H1 (cell line): Measurements from ENCODE around the gene STAT4. TPM values are rescaled to one million over a fixed set of nuclear protein-coding genes. Genes with fewer than 3 reads are reported as not detected.
"Not testable (repeated sequence)": the region's sequence is repeated elsewhere in the genome, so short reads cannot be mapped to it uniquely, and the experiment has no call there.

Experiments
- CTCF ChIA-PET: fragments of 300-600 bp; sonication (Branson Sonifier 250); formaldehyde crosslinking; loops from one replicate; lab custom pipeline; 2021; ENCODE audit not compliant: partially characterized antibody; lab: Charles Lee
- POLR2A ChIA-PET: fragments of 300-600 bp; sonication (Branson Sonifier 250); formaldehyde crosslinking; loops from one replicate; lab custom pipeline; 2021; ENCODE audit warnings: inconsistent platforms; ENCODE audit not compliant: partially characterized antibody; lab: Charles Lee
- DNase-seq, 2 experiments: peaks; one replicate each; pipeline versions ENCODE4 v3.0.0 to v3.0.0-alpha.2; 2010 to 2022; ENCODE audit warnings: low spot score in 2 of 2, low read depth in 1 of 2, mixed read lengths in 1 of 2
- FAIRE-seq: peaks from 2 replicates; lab custom pipeline; 2011; peaks lifted over from hg19 to GRCh38; lab: Jason Lieb, UNC
- H2AFZ ChIP-seq: 2 replicates; pipeline ENCODE4 v1.8.1; 2012; ENCODE audit warnings: low read length, inconsistent platforms
- H2AK5ac ChIP-seq: 2 replicates; pipeline ENCODE4 v1.6.1; 2013; ENCODE audit warnings: low read depth, low read length
- H2BK120ac ChIP-seq: replicated peaks from 2 replicates; pipeline ENCODE3; 2013; ENCODE audit warnings: low read depth, low read length, inconsistent platforms
- H2BK12ac ChIP-seq: 2 replicates; pipeline ENCODE4 v1.6.1; 2013; ENCODE audit warnings: low read depth, low read length
- H2BK15ac ChIP-seq: 2 replicates; pipeline ENCODE4 v1.6.1; 2013; ENCODE audit warnings: low read length
- H2BK20ac ChIP-seq: 2 replicates; pipeline ENCODE4 v1.6.1; 2013; ENCODE audit warnings: low read length
- H2BK5ac ChIP-seq: 2 replicates; pipeline ENCODE4 v1.6.1; 2013; ENCODE audit warnings: low read depth, low read length
- H3K14ac ChIP-seq: 2 replicates; pipeline ENCODE4 v1.6.1; 2013; ENCODE audit warnings: inconsistent platforms; ENCODE audit not compliant: insufficient read length
- H3K18ac ChIP-seq: 2 replicates; pipeline ENCODE4 v1.6.1; 2013; ENCODE audit warnings: low read length; ENCODE audit errors: extremely low read depth
- H3K23ac ChIP-seq: 2 replicates; pipeline ENCODE4 v1.6.1; 2013; ENCODE audit warnings: inconsistent platforms; ENCODE audit not compliant: insufficient read length
- H3K23me2 ChIP-seq: 2 replicates; pipeline ENCODE4 v1.6.1; 2013; ENCODE audit warnings: low read depth, low read length
- H3K27ac ChIP-seq: 2 replicates; pipeline ENCODE4 v1.6.1; 2011; ENCODE audit warnings: low read depth, low read length, inconsistent platforms
- H3K27me3 ChIP-seq, 4 experiments: replicated peaks in 1 of 4; 1 replicate in 1 of 4; 2 replicates in 3 of 4; pipeline versions ENCODE4 v1.6.1 to v1.8.1; 2011 to 2013; ENCODE audit warnings: low read length in 3 of 4, mild to moderate bottlenecking in 3 of 4, inconsistent platforms in 2 of 4, mixed read lengths in 2 of 4, moderate library complexity in 1 of 4; ENCODE audit not compliant: control insufficient read depth in 3 of 4, insufficient read depth in 3 of 4; ENCODE audit errors: extremely low read depth in 1 of 4
- H3K36me3 ChIP-seq, 4 experiments: 2 replicates each; pipeline versions ENCODE4 v1.6.1 to v1.8.1; 2011 to 2013; ENCODE audit warnings: mild to moderate bottlenecking in 4 of 4, low read length in 3 of 4, moderate library complexity in 2 of 4, control low read depth in 1 of 4, inconsistent platforms in 1 of 4; ENCODE audit not compliant: insufficient read depth in 4 of 4, control insufficient read depth in 2 of 4
- H3K4ac ChIP-seq: replicated peaks from 2 replicates; pipeline ENCODE3; 2013; ENCODE audit warnings: low read length, low read depth, mixed read lengths, inconsistent platforms; ENCODE audit not compliant: insufficient read length
- H3K4me1 ChIP-seq, 4 experiments: replicated peaks in 1 of 4; 1 replicate in 1 of 4; 2 replicates in 3 of 4; pipeline versions ENCODE4 v1.6.1 to v1.8.1; 2011 to 2013; ENCODE audit warnings: low read length in 3 of 4, inconsistent platforms in 2 of 4, mixed read lengths in 1 of 4; ENCODE audit not compliant: insufficient read depth in 4 of 4, control insufficient read depth in 3 of 4
- H3K4me2 ChIP-seq, 2 experiments: 2 replicates each; pipeline versions ENCODE4 v1.6.1 to v1.8.1; 2011 to 2013; ENCODE audit warnings: low read depth in 2 of 2, low read length in 2 of 2, control low read depth in 1 of 2, inconsistent platforms in 1 of 2, mild to moderate bottlenecking in 1 of 2; ENCODE audit not compliant: insufficient read depth in 1 of 2
- H3K4me3 ChIP-seq, 4 experiments: fragments of 200-600, 300-600 bp in 1 of 4; sonication (generic), shearing (Covaris generic), sonication (Bioruptor Twin) in 1 of 4; 2 replicates each; pipeline versions ENCODE4 v1.5.1 to v1.8.1; 2011 to 2016; ENCODE audit warnings: low read length in 4 of 4, low read depth in 3 of 4, control low read depth in 2 of 4, inconsistent platforms in 2 of 4, mild to moderate bottlenecking in 2 of 4, mixed read lengths in 1 of 4, moderate library complexity in 1 of 4; ENCODE audit not compliant: insufficient read depth in 2 of 4; ENCODE audit errors: extremely low read depth in 1 of 4
- H3K56ac ChIP-seq: replicated peaks from 2 replicates; pipeline ENCODE3; 2013; ENCODE audit warnings: low read depth, mild to moderate bottlenecking, mixed read lengths, low read length, inconsistent platforms; ENCODE audit not compliant: insufficient read length
- H3K79me1 ChIP-seq: 2 replicates; pipeline ENCODE4 v1.6.1; 2013; ENCODE audit warnings: low read depth, low read length, control low read depth
- H3K79me2 ChIP-seq, 2 experiments: 2 replicates each; pipeline versions ENCODE4 v1.6.1 to v1.8.1; 2012 to 2013; ENCODE audit warnings: low read length in 2 of 2, mild to moderate bottlenecking in 2 of 2, inconsistent platforms in 1 of 2; ENCODE audit not compliant: insufficient read depth in 2 of 2, control insufficient read depth in 1 of 2
- H3K9ac ChIP-seq, 4 experiments: replicated peaks in 1 of 4; 1 replicate in 1 of 4; 2 replicates in 3 of 4; pipeline versions ENCODE4 v1.6.1 to v1.8.1; 2011 to 2013; ENCODE audit warnings: low read depth in 3 of 4, low read length in 3 of 4, control low read depth in 2 of 4, mild to moderate bottlenecking in 2 of 4, moderate library complexity in 2 of 4, inconsistent platforms in 1 of 4; ENCODE audit errors: extremely low read depth in 1 of 4
- H3K9me3 ChIP-seq, 2 experiments: 2 replicates each; pipeline versions ENCODE4 v1.6.1 to v1.8.1; 2012 to 2013; ENCODE audit warnings: mild to moderate bottlenecking in 2 of 2, moderate library complexity in 2 of 2, control low read depth in 1 of 2, inconsistent platforms in 1 of 2, low read depth in 1 of 2, low read length in 1 of 2, mixed read lengths in 1 of 2; ENCODE audit not compliant: insufficient read depth in 2 of 2
- H4K20me1 ChIP-seq, 2 experiments: replicated peaks in 1 of 2; 2 replicates each; pipeline versions ENCODE3 to v1.8.1; 2011 to 2013; ENCODE audit warnings: inconsistent platforms in 2 of 2, low read length in 2 of 2, mild to moderate bottlenecking in 1 of 2; ENCODE audit not compliant: insufficient read depth in 2 of 2, control insufficient read depth in 1 of 2
- H4K5ac ChIP-seq: 2 replicates; pipeline ENCODE4 v1.6.1; 2013; ENCODE audit warnings: low read length, low read depth, mixed read lengths, inconsistent platforms; ENCODE audit not compliant: insufficient read length
- H4K8ac ChIP-seq: 2 replicates; pipeline ENCODE4 v1.8.0; 2013; ENCODE audit warnings: mild to moderate bottlenecking, moderate library complexity, low read length, inconsistent platforms; ENCODE audit not compliant: insufficient read depth; ENCODE audit errors: extremely low read depth
- H4K91ac ChIP-seq: replicated peaks from 2 replicates; pipeline ENCODE3; 2013; ENCODE audit warnings: low read length, mixed read lengths, inconsistent platforms; ENCODE audit not compliant: insufficient read length
- WGBS, 2 experiments: shearing (Covaris generic) in 1 of 2; methylation state at CpG; one replicate each; pipeline versions ENCODE4 v1.1.6 to v1.1.7; 2013 to 2015; ENCODE audit warnings: low lambda C conversion rate in 2 of 2, mixed read lengths in 2 of 2, inconsistent platforms in 1 of 2, low coverage in 1 of 2, missing lambda C conversion rate in 1 of 2; ENCODE audit not compliant: insufficient replicate concordance in 2 of 2, insufficient coverage in 1 of 2, insufficient read length in 1 of 2; ENCODE audit errors: extremely low coverage in 1 of 2, missing lambda C conversion rate in 1 of 2; 5-methylcytosine and 5-hydroxymethylcytosine counted together
- polyA plus RNA-seq, 7 experiments: library from polyadenylated mRNA; depleted of rRNA in 3 of 7; stranded (reverse) in 5 of 7; unstranded in 2 of 7; fragments of >200 nt in 5 of 7; fragments of 200-250 nt in 2 of 7; gene quantifications; 1 replicate in 5 of 7; 2 replicates in 1 of 7; 4 replicates in 1 of 7; pipeline versions ENCODE4 v1.2.1 to v1.2.3, GENCODE V29; 2011 to 2013; ENCODE audit warnings: missing spikeins in 2 of 7, mixed read lengths in 2 of 7
- total RNA-seq: library from RNA; stranded (reverse); fragmentation: NEBNext Ultra II Directional; extraction: Animal tissue kit (Norgen Biotek cat#: 25700); gene quantifications from 2 replicates; pipeline ENCODE4 v1.2.1, GENCODE V29; 2021

The STAT4 gene
- total and polyA plus RNA-seq, 2 of the 8 experiments (the other 6 are each of a cell fraction or from before 2014, with no cell fraction given): 0.36 to 0.63 TPM

DNA sequence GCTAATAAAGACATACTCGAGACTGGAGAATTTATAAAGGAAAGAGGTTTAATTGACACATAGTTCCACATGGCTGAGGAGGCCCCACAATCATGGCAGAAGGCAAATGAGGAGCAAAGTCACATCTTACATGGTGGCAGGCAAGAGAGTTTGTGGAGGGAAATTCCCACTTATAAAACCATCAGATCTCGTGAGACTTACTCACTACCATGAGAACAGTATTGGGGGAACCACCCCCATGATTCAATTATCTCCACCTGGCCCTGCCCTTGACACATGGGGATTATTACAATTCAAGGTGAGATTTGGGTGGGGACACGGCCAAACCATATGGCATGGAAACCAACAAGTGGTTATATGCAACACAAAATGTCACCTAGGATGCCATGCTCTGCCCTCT lies 155.5 kb downstream of the STAT4 start:
- H3K9ac ChIP-seq, DNase-seq, H3K27ac ChIP-seq, H2BK15ac ChIP-seq, H2BK5ac ChIP-seq, H3K23me2 ChIP-seq, H3K4me3 ChIP-seq, H2BK120ac ChIP-seq, H2BK12ac ChIP-seq, H2BK20ac ChIP-seq, H4K8ac ChIP-seq, H3K4ac ChIP-seq, H4K20me1 ChIP-seq, H3K14ac ChIP-seq, H3K56ac ChIP-seq, H3K18ac ChIP-seq, H2AK5ac ChIP-seq, H3K79me1 ChIP-seq, H3K4me1 ChIP-seq, H3K27me3 ChIP-seq, H3K4me2 ChIP-seq, H4K91ac ChIP-seq, H3K9me3 ChIP-seq, H2AFZ ChIP-seq, H3K23ac ChIP-seq, H4K5ac ChIP-seq, H3K79me2 ChIP-seq, FAIRE-seq, POLR2A ChIA-PET: not testable (repeated sequence)
- WGBS, 2 experiments: 88% methylated on average over 3 of the region's 3 CpGs; no CpG with 5 or more reads in 1 of the 2 experiments
- CTCF ChIA-PET: interaction anchor here (1.0 to 2.6 kb wide), 5 partner anchors 8 to 131 kb away, joined by 4 to 16 read pairs (median 8); no protein-coding TSS in a partner anchor
- H3K36me3 ChIP-seq: peaks cover 11 to 67% (median 50%) of the 10 kb centered on the region in 4 experiments
